Measurements from ENCODE around the gene TCHP. TPM values are rescaled to one million over a fixed set of nuclear protein-coding genes. Genes with fewer than 3 reads are reported as not detected.

Gene TCHP
- total and polyA plus RNA-seq, 2 of the 13 experiments (the other 11 are each of a cell fraction or from before 2014, with no cell fraction given) = 6.7 to 12.2 TPM

GRCh38 chr12:109880043-109880931 is 19.8 kb upstream of the TCHP start, which contains the start of gene GLTP (continued):
- TF ChIP-seq, protein P1, sequence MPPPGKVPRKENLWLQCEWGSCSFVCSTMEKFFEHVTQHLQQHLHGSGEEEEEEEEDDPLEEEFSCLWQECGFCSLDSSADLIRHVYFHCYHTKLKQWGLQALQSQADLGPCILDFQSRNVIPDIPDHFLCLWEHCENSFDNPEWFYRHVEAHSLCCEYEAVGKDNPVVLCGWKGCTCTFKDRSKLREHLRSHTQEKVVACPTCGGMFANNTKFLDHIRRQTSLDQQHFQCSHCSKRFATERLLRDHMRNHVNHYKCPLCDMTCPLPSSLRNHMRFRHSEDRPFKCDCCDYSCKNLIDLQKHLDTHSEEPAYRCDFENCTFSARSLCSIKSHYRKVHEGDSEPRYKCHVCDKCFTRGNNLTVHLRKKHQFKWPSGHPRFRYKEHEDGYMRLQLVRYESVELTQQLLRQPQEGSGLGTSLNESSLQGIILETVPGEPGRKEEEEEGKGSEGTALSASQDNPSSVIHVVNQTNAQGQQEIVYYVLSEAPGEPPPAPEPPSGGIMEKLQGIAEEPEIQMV (CRISPR knock-in tag; IDR thresholded peaks at IDR 0.05; ENCODE audit: low read depth) = no peak
- TF ChIP-seq ZEB1 (IDR thresholded peaks at IDR 0.05; ENCODE audit: insufficient replicate concordance, low read depth) (peak; percentile 83), XRCC5 (optimal IDR thresholded peaks at IDR 0.05; ENCODE audit: low read length) (peak; percentile 31), AKAP8 (CRISPR knock-in tag; IDR thresholded peaks at IDR 0.05) (no peak), ZNF605 (CRISPR knock-in tag; IDR thresholded peaks at IDR 0.05) (no peak), MEIS1 (CRISPR knock-in tag; IDR thresholded peaks at IDR 0.05; ENCODE audit: borderline replicate concordance) (0 out of 2 replicates have a peak, but pooled peaks have one; percentile 34), NFIB (CRISPR knock-in tag; IDR thresholded peaks at IDR 0.05; ENCODE audit: borderline replicate concordance) (no peak), ZNF547 (CRISPR knock-in tag; IDR thresholded peaks at IDR 0.05) (no peak), ZNF646 (CRISPR knock-in tag; IDR thresholded peaks at IDR 0.05) (no peak), GTF2F1 (IDR thresholded peaks at IDR 0.05; ENCODE audit: low read length) (no peak), NCOR1 (IDR thresholded peaks at IDR 0.05; ENCODE audit: borderline replicate concordance, low read length) (no peak), FLYWCH1 (CRISPR knock-in tag; IDR thresholded peaks at IDR 0.05) (no peak), GABPB1 (CRISPR knock-in tag; IDR thresholded peaks at IDR 0.05) (peak; percentile 80)
- TF ChIP-seq, protein P2, sequence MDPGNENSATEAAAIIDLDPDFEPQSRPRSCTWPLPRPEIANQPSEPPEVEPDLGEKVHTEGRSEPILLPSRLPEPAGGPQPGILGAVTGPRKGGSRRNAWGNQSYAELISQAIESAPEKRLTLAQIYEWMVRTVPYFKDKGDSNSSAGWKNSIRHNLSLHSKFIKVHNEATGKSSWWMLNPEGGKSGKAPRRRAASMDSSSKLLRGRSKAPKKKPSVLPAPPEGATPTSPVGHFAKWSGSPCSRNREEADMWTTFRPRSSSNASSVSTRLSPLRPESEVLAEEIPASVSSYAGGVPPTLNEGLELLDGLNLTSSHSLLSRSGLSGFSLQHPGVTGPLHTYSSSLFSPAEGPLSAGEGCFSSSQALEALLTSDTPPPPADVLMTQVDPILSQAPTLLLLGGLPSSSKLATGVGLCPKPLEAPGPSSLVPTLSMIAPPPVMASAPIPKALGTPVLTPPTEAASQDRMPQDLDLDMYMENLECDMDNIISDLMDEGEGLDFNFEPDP (CRISPR knock-in tag; conservative IDR thresholded peaks at IDR 0.05) = no peak

Measured in HepG2 (cell line).